GM18867 (cell line): ENCODE results near the gene ABCA10.
"Not testable (repeated sequence)": the region's sequence is repeated elsewhere in the genome, so short reads cannot be mapped to it uniquely, and the experiment has no call there.

Experiments used
- ATAC-seq: cut with Tn5 transposase; IDR thresholded peaks from one replicate; pipeline ENCODE4 v1.9.1; 2021; ENCODE audit warnings: mild to moderate bottlenecking, moderate library complexity; ENCODE audit not compliant: unreplicated experiment

Gene ABCA10

GRCh38 chr17:69231521-69231920, 2.9 kb upstream of the ABCA10 start:
- ATAC-seq = no peak

- no peak for ATAC-seq
Observed at GRCh38 chr17:69230939-69231338, 2.3 kb upstream of the ABCA10 start.

GRCh38 chr17:69228018-69228417, 606 bp downstream of the ABCA10 start:
- ATAC-seq = no peak

- ATAC-seq = no peak
Observed at GRCh38 chr17:69227541-69227940, 1.1 kb downstream of the ABCA10 start.

GRCh38 chr17:69223809-69224208, 4.8 kb downstream of the ABCA10 start:
- peak; percentile 90 for ATAC-seq

GRCh38 chr17:69222707-69223258, 5.8 kb downstream of the ABCA10 start:
- no peak for ATAC-seq

GRCh38 chr17:69220098-69220497, 8.5 kb downstream of the ABCA10 start:
- no peak for ATAC-seq

GRCh38 chr17:69218986-69219385, 9.6 kb downstream of the ABCA10 start:
- no peak for ATAC-seq

GRCh38 chr17:69213059-69213813, 15.4 kb downstream of the ABCA10 start:
- no peak for ATAC-seq

GRCh38 chr17:69208640-69209039, 20.0 kb downstream of the ABCA10 start:
- no peak for ATAC-seq

GRCh38 chr17:69207151-69207550, 21.5 kb downstream of the ABCA10 start:
- ATAC-seq = no peak

- ATAC-seq = no peak
Observed at GRCh38 chr17:69198238-69198637, 30.4 kb downstream of the ABCA10 start.

GRCh38 chr17:69196105-69196653, 32.4 kb downstream of the ABCA10 start:
- ATAC-seq = not testable (repeated sequence)

- no peak for ATAC-seq
Observed at GRCh38 chr17:69192754-69193153, 35.9 kb downstream of the ABCA10 start.

GRCh38 chr17:69188796-69189195, 39.8 kb downstream of the ABCA10 start:
- no peak for ATAC-seq

GRCh38 chr17:69188064-69188463, 40.6 kb downstream of the ABCA10 start:
- ATAC-seq = no peak

GRCh38 chr17:69187294-69187693, 41.3 kb downstream of the ABCA10 start:
- no peak for ATAC-seq

- ATAC-seq = no peak
Observed at GRCh38 chr17:69179227-69179952, 49.2 kb downstream of the ABCA10 start.

- ATAC-seq = no peak
Observed at GRCh38 chr17:69176457-69176795, 52.2 kb downstream of the ABCA10 start.

GRCh38 chr17:69175625-69176456, 52.8 kb downstream of the ABCA10 start:
- ATAC-seq = no peak

GRCh38 chr17:69175262-69175624, 53.4 kb downstream of the ABCA10 start:
- ATAC-seq = no peak
